ENCODE measurements around the gene KRT31.
"Not testable (repeated sequence)": the region's sequence is repeated elsewhere in the genome, so short reads cannot be mapped to it uniquely, and the experiment has no call there.

Gene KRT31

DNA sequence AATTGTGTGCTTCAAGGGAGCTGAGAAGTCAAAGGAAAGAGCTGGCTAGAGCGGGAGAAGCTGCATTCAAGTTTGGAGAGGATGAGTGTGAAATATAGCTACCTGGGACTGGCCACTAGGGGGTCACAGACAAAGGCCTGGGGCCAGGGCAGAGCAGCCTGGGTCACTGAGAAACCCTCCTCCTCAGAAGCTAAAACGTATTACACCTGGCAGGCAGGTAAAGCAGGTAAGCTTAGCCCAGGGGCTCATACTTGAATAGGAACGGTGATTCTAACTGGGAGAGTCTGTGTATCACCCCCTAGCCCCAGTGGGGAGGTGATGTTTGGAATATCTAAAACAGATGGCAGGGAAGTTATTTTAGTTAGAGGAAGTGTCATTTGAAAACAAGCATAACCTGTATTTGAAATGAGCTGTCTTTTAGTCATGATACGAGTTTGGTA, 20.2 kb upstream of the KRT31 start:
- DNase-seq (ENCODE audit: low read depth in 2 of 2): no peak

DNA sequence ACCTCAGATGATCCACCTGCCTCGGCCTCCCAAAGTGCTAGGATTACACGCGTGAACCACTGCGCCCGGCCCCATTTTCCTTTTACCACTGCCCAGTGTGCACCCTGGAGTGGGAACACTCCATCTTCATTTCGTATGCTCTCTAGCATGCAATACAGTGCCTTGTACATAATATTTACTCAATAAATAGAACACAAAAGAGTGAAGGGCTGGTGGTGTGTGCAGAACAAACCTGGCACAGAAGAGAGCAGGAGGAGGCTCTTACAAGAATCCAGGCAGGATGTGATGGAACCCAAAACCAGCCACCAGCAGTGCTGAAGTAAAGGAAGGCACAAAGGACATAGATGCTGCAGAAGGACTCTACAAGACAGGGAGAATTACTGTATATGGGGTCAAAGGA, 19.7 kb upstream of the KRT31 start:
- DNase-seq (ENCODE audit: low read depth in 2 of 2): no peak

DNA sequence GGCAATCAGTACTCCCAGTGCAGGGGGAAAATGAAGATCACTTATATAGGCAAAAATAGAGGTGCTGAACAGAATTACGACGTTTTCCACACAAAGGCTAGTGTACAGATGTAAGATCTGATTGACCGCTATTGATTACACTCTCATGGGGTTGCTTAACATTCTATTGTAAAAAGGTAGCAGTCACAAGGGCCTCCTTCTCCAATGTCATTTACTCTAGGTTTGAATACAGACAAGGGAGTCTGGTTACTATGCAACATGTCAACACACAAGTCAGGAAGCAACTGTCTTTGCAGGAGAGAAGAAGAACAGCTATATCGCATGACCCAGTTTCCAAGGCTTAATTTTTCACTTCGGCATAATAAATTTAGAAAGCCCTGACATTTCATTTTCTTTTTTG, 19.1 kb upstream of the KRT31 start:
- no peak for DNase-seq (ENCODE audit: low read depth in 2 of 2)

- DNase-seq (ENCODE audit: low read depth in 2 of 2): no peak
These were observed 18.5 kb upstream of the KRT31 start for GRCh38 chr17:41415833-41416335.

DNA sequence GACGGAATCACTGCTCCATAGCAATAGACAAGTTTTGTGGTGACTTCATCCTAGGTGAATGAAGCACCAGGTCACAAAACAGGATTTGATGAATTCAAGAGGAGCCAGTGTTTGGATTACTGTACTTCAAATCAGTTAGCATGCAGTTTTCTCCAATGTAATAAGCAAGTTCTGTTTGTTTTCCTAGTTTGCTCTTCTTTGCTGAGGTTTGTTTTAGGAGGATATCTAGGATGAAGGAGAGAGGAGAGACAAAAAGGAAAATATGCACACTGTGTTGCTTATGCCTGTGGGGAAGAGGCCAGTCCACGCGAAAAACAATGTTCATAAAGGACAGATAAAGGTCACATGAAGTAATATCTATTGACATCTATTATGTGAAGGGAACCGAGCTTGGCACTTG, 18.0 kb upstream of the KRT31 start:
- no peak for DNase-seq (ENCODE audit: low read depth in 2 of 2)

- DNase-seq (ENCODE audit: low read depth in 2 of 2): no peak
These were observed 16.6 kb upstream of the KRT31 start for GRCh38 chr17:41413982-41414381.

DNA sequence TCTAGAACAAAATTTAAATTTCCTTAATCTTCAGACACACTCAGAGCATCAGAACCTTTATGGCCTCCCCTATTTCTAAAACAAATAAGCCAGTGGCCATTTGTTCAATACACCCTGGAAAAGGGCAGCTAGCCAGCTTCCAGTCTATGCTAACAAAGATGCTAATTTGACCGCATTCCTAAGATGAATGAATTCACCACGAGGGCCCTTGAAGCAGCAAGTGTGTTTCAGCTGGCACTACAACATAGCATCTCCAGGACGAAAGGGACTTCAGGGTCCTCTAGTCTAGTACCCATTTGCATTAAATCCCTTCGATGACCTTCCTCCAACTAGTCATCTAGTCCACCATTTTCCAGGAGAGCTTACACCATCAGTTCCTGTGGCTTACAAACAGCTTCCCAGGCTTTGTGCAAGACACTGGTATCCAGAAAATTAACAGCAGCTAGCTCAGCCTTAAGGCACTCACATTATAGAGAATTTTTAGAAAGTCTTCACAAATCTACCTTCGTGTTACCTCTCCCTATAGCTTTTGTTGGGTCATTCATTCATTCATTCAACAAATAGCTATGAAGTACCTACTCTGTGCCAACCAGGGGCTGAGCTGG, 16.0 kb upstream of the KRT31 start:
- DNase-seq (ENCODE audit: low read depth in 2 of 2): no peak

- DNase-seq (ENCODE audit: low read depth in 2 of 2): no peak
These were observed 13.8 kb upstream of the KRT31 start for GRCh38 chr17:41411072-41411840.

- no peak for DNase-seq (ENCODE audit: low read depth in 2 of 2)
These were observed 9.8 kb upstream of the KRT31 start for GRCh38 chr17:41407226-41407625.

DNA sequence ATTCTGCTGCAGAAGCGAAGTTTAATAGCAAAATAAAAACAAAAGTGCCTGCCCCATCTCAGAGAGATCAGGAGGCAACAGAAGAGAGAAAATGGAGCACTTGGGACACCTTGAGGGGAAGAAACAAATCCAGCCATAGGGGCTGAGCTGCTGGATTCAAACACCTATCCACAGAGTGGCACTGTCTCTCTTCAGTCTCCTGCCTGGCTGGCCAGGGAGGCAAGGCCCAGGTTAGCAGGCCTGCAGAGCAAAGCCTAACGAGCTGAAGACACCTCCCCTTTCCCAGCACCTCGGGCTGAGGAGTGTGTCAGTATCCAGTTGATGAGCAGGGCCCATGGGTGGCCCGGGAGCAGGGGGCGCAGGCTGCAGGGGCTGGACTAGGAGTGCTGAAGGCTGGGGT, 8.8 kb upstream of the KRT31 start:
- DNase-seq (ENCODE audit: low read depth in 2 of 2): no peak

DNA sequence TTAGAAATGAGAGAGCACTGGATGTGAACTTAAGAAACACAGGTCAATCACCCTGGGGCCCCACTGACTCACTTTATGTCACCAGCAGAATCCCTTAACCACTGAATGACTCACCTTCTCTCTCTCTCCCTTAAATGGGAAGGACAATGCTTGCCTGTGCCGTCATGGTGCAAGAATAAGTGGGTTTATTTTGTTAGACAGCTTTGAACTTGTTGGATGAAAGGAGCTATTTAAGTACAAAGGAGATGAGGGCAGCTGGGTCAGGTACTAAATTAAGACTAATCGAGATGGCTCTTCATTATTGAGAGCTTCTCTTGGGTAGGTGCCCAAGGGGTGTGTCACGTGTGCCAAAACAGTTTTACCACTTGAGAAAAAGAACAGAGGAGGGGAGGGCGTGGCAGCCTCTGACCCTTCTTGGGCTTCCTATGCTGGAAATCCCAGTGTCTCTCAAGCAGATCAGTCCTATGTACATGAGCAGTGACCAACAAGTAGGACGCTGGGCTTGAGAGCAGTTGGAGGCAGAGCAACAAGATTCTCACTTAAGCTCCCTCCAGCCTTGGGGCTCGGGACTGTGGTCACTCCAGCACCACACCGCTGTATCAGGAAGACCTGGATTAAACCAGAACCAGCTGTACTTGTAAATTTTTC, 6.7 kb upstream of the KRT31 start:
- peak; percentile 82 to 87 for DNase-seq (ENCODE audit: low read depth in 2 of 2)

DNA sequence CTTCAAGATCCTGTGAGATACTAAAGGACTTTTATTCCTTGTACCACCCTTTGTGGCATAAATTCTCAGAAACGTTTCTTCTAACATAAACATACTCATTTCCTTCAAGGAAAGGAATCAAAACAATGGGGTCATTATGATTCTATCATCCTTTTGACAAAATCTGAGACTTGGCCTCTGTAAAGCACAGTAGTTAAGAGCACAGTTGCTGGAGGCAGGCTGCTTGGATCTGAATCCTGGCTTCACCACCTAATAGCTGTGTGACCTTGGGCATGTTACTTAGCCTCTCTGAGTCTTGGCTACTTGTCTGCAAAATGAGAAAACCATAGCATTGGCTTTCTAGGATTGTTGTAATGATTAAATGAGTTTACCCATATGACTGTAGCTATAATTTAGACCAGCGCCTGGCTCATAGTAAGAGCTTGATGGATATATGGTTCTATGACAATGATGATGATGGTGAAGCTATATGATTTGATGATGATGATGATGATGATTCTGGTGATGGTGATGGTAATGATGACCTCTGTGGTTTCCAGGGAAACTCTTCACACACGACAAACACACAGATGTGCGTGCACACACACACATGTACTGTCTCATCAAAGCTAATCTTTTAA, 6.1 kb upstream of the KRT31 start:
- no peak for DNase-seq (ENCODE audit: low read depth in 2 of 2)

DNA sequence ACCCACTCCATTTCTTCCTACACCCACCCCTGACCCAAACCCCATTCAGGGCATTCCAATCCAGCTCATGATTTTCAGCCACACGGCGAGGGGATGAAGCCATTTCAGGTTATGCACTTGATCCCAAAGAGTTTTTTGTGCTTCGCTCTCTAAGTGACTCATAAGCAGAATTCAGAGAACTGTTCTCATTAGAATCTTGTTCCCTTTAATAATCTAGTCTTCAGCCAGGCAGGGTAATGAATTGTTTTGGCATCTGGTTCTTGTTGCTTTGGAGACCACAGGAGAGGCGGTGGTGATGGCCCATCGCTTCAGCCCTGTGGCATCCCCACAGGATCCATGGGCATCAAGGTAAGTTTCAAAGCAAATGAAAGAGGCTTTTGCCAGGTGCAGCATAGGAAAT, 4.8 kb upstream of the KRT31 start:
- no peak for DNase-seq (ENCODE audit: low read depth in 2 of 2)

- DNase-seq (ENCODE audit: low read depth in 2 of 2): no peak
These were observed 1.1 kb downstream of the KRT31 start for GRCh38 chr17:41396340-41396739.

DNA sequence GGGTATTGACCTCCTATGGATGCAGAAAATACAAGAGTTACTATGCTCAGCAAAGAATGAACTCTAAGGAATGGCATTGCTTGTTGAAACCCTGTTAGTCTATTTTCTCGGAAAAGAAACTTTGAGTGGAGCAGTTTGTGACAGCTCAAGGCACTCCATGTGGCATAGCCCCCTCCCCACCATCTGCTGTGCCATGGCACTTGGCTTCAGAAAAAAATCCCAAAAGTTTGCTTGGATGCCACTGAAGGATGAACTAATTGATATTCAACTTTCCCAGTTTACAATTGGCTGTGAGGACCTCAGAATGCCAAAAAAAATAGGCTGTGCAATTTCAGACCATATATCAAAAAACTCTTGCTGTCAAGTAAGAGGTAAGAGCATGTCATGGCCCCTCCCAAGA, 1.8 kb downstream of the KRT31 start:
- DNase-seq (ENCODE audit: low read depth in 2 of 2): no peak

- not testable (repeated sequence) for DNase-seq (ENCODE audit: low read depth in 2 of 2)
These were observed 2.4 kb downstream of the KRT31 start for GRCh38 chr17:41395044-41395443.

DNA sequence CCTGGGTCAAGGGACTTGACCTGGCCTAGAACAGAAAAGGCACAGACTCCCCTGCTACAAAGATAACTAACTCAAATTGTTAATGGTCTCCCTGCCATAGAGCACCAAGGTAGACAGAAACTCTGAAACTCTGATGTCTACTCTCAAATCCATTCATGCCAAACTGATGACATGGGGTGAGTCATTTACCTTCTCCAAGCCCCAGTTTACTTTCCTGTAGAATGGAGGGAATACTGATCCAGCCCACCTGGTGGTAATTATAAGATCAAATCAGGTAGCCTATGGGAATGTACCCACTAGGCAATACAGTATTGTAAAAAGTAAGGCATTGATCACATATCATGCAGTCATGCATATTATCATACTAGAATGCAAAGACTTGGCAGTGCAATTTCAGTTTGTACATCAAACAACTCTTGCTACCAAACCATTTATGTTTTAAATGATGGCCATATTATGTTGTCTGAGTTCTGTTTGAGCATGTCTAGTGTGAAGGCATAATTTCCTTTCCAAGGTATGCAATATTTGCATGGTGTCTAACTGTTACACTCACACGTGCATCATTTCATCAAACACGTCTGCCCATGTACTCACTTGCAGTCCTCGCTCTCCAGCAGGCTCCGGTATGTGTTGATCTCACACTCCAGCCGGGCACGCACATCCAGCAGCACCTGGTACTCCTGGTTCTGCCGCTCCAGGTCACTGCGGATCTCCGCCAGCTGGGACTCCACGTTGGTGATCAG, 3.0 kb downstream of the KRT31 start:
- DNase-seq (ENCODE audit: low read depth in 2 of 2): no peak

DNA sequence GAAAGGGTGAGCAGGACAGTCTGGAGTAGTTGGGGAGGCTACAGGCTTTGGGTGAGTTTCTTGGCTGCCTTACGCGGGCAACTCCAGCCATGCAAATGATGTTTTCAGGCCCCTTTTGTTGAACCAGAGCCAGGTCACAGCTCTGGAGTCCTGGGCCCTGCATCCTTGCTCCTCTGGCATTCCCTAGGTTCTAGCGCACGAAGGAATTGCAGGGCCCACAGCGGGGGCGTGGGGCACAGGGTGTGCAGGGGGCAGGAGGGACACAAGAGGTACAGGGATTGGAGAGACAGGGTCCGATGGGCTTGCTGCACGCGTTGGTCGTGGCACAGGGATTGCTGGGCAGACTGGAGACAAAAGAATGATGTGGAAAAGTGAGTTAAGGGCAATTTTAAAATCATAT, 3.6 kb downstream of the KRT31 start:
- DNase-seq (ENCODE audit: low read depth in 2 of 2): no peak

GRCh38 chr17:41393294-41393693, 4.1 kb downstream of the KRT31 start:
- no peak for DNase-seq (ENCODE audit: low read depth in 2 of 2)

- no peak for DNase-seq (ENCODE audit: low read depth in 2 of 2)
These were observed 5.1 kb downstream of the KRT31 start for GRCh38 chr17:41392278-41392677.

GRCh38 chr17:41391535-41391934, 5.9 kb downstream of the KRT31 start:
- no peak for DNase-seq (ENCODE audit: low read depth in 2 of 2)

Measured in fibroblast of skin of left quadriceps (primary cell).